A673 (cell line): Measurements from ENCODE around the gene PAQR4. TPM values are rescaled to one million over a fixed set of nuclear protein-coding genes. Genes with fewer than 3 reads are reported as not detected.
"Not testable (repeated sequence)": the region's sequence is repeated elsewhere in the genome, so short reads cannot be mapped to it uniquely, and the experiment has no call there.

Source experiments
- BruUV-seq: library from RNA; stranded (reverse); fragments of 400-500 nt; replicated peaks from 2 replicates; lab custom pipeline; 2021; lab: Mats Ljungman, UMichigan
- CTCF ChIA-PET: fragments of 300-600 bp; sonication (Branson Sonifier 250); formaldehyde crosslinking; loops from one replicate; lab custom pipeline; 2022; ENCODE audit warnings: antibody characterized with exemption; lab: Charles Lee
- POLR2A ChIA-PET: fragments of 300-600 bp; sonication (Branson Sonifier 250); formaldehyde crosslinking; loops from one replicate; lab custom pipeline; 2022; ENCODE audit warnings: antibody characterized with exemption; ENCODE audit not compliant: low non-redundant PET; lab: Charles Lee
- DNase-seq: peaks from one replicate; pipeline ENCODE4 v3.0.0-alpha.2; 2015; ENCODE audit warnings: low spot score
- H3K27ac ChIP-seq: fragments of 200-600 bp; sonication (generic); 2 replicates; pipeline ENCODE4 v1.5.1; 2016; ENCODE audit warnings: mixed run types, low read depth, mild to moderate bottlenecking, mixed read lengths, antibody characterized with exemption, low read length; ENCODE audit not compliant: poor library complexity, severe bottlenecking
- H3K27me3 ChIP-seq: fragments of 200-600 bp; sonication (generic); replicated peaks from 2 replicates; pipeline ENCODE4 v1.6.1; 2017; ENCODE audit warnings: mixed run types, low read depth, mild to moderate bottlenecking, mixed read lengths, antibody characterized with exemption, low read length; ENCODE audit not compliant: insufficient read depth, poor library complexity
- H3K36me3 ChIP-seq: fragments of 200-600 bp; sonication (generic); 2 replicates; pipeline ENCODE4 v1.6.1; 2016; ENCODE audit warnings: mixed run types, mild to moderate bottlenecking, mixed read lengths, antibody characterized with exemption, low read length; ENCODE audit not compliant: insufficient read depth, poor library complexity, severe bottlenecking
- H3K4me1 ChIP-seq: fragments of 200-600 bp; sonication (generic); 2 replicates; pipeline ENCODE4 v1.6.1; 2017; ENCODE audit warnings: mixed run types, mild to moderate bottlenecking, mixed read lengths, antibody characterized with exemption, low read length; ENCODE audit not compliant: insufficient read depth, poor library complexity, severe bottlenecking
- H3K4me3 ChIP-seq: fragments of 200-600 bp; sonication (generic); 2 replicates; pipeline ENCODE4 v1.5.1; 2016; ENCODE audit warnings: low read depth, mixed run types, mild to moderate bottlenecking, mixed read lengths, low read length; ENCODE audit not compliant: poor library complexity, severe bottlenecking
- H3K9me3 ChIP-seq: fragments of 200-600 bp; sonication (generic); 2 replicates; pipeline ENCODE4 v1.6.1; 2016; ENCODE audit warnings: mixed run types, low read depth, mild to moderate bottlenecking, mixed read lengths, antibody characterized with exemption, low read length; ENCODE audit not compliant: poor library complexity, severe bottlenecking
- CTCF ChIP-seq: fragments of 300-800, 200-600 bp; sonication (generic); conservative IDR thresholded peaks from 2 replicates; pipeline ENCODE4 v1.5.1; 2017; ENCODE audit warnings: low read depth, mild to moderate bottlenecking, antibody characterized with exemption, low read length, moderate library complexity, mixed read lengths
- EZH2 ChIP-seq: fragments of 200-600 bp; sonication (generic); IDR thresholded peaks from 2 replicates; pipeline ENCODE4 v1.6.1; 2017; ENCODE audit warnings: borderline replicate concordance, low read depth, mild to moderate bottlenecking, mixed read lengths, antibody characterized with exemption, low read length; ENCODE audit not compliant: poor library complexity, severe bottlenecking
- intact Hi-C: fragments of 100-400 bp; cut with micrococcal nuclease; formaldehyde crosslinking; loops from one replicate; pipeline ENCODE4 v1.10.0; 2022; ENCODE audit not compliant: unreplicated experiment
- total RNA-seq: library from RNA; stranded (reverse); gene quantifications from 2 replicates; pipeline ENCODE4 v1.2.3, GENCODE V29; 2021

The PAQR4 gene
- total RNA-seq, 1 experiment from 2014 or later, result 46.5 TPM

GRCh38 chr16:2926650-2926999, 42.5 kb upstream of the PAQR4 start:
- no peaks in the 10 kb centered on the region for H3K27me3 ChIP-seq
- no peak overlapping the region for H3K4me3 ChIP-seq
- no peaks in the 10 kb centered on the region for H3K9me3 ChIP-seq
- H3K27ac ChIP-seq, result no peak overlapping the region
- H3K4me1 ChIP-seq, result peaks cover 5% of the 10 kb centered on the region
- H3K36me3 ChIP-seq, result peaks cover 4% of the 10 kb centered on the region
- intact Hi-C loops, result loop anchor here (5.0 kb wide), 1 partner anchor 36 kb away; the partner anchor contains the start of gene KREMEN2
- no peak for DNase-seq
- POLR2A ChIA-PET, result interaction anchor here (0.6 to 0.7 kb wide), 2 partner anchors 36 to 39 kb away, joined by 4 to 8 read pairs; no protein-coding TSS in a partner anchor
- CTCF ChIA-PET, result no interaction called here
- no TSS peak for BruUV-seq
- TF ChIP-seq CTCF, result no peak
- no peak for TF ChIP-seq EZH2

GRCh38 chr16:2927010-2927646, 42.0 kb upstream of the PAQR4 start:
- ChIA-PET CTCF (interaction anchor here (0.5 to 0.7 kb wide), 13 partner anchors 9 to 824 kb away, joined by 3 to 8 read pairs (median 5); partner anchors contain the start of genes FLYWCH1, FLYWCH2 and KREMEN2), POLR2A (interaction anchor here (0.6 kb wide), 2 partner anchors 39 to 119 kb away, joined by 3 to 8 read pairs; no protein-coding TSS in a partner anchor)
- no TSS peak for BruUV-seq
- Histone ChIP-seq H3K4me1 (peaks cover 5% of the 10 kb centered on the region), H3K27me3 (no peaks in the 10 kb centered on the region), H3K4me3 (no peak overlapping the region), H3K9me3 (no peaks in the 10 kb centered on the region), H3K27ac (no peak overlapping the region), H3K36me3 (peaks cover 4% of the 10 kb centered on the region)
- intact Hi-C loops, result loop anchor here (5.0 kb wide), 1 partner anchor 35 kb away; the partner anchor contains the start of gene KREMEN2
- DNase-seq, result peak; percentile 94
- TF ChIP-seq EZH2 (no peak), CTCF (peak; percentile 97)

GRCh38 chr16:2928151-2928550, 41.0 kb upstream of the PAQR4 start:
- CTCF ChIA-PET, H3K4me1 ChIP-seq, DNase-seq, H3K36me3 ChIP-seq, H3K27me3 ChIP-seq, H3K27ac ChIP-seq, POLR2A ChIA-PET, H3K9me3 ChIP-seq, BruUV-seq, H3K4me3 ChIP-seq: not testable (repeated sequence)
- intact Hi-C loops, result loop anchor here (5.0 kb wide), 1 partner anchor 34 kb away; the partner anchor contains the start of gene KREMEN2
